ENCODE results near the gene MACROD2. TPM values are rescaled to one million over a fixed set of nuclear protein-coding genes. Genes with fewer than 3 reads are reported as not detected.

Gene MACROD2
- total and polyA plus RNA-seq, 2 experiments from 2014 or later: 2.8 to 4.3 TPM

DNA sequence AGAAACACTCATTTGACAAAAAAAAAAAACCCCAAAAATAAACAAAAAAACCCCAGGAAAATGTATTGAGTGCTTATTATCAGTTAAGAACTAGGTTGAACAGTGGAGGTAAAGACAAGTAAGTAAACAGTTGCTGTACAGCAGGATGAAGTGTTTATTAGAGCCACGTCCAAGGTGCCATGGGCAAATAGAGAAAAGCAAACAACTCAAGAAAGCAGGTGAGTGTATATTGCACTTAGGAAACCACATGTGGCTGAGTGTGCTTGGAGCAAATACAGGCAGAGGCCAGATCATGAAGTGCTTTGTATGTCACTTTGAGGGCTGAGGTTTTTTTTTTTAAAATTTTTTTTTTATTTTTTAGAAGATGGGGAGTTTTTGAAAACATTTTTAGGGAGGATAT is 98.3 kb downstream of the MACROD2 start:
- no peaks in the 10 kb centered on the region for H3K4me1 ChIP-seq (ENCODE audit: insufficient read depth)
- H3K4me1 Mint-ChIP-seq: no peaks in the 10 kb centered on the region
- no peak overlapping the region for H3K4me3 Mint-ChIP-seq
- H3K27ac Mint-ChIP-seq: no peak overlapping the region
- no peaks in the 10 kb centered on the region for H3K27me3 ChIP-seq (ENCODE audit: insufficient read depth)
- H3K27me3 Mint-ChIP-seq (ENCODE audit: insufficient read depth, low read depth, poor library complexity): peaks cover 2% of the 10 kb centered on the region
- no peak overlapping the region for H3K4me2 ChIP-seq
- H3K27ac ChIP-seq (ENCODE audit: low read depth): no peak overlapping the region
- DNase-seq (ENCODE audit: low spot score) (no peak), ATAC-seq (no peak)
- TF ChIP-seq JUNB (IDR thresholded peaks at IDR 0.05; ENCODE audit: unreplicated experiment): no peak
- TF ChIP-seq, protein P1, sequence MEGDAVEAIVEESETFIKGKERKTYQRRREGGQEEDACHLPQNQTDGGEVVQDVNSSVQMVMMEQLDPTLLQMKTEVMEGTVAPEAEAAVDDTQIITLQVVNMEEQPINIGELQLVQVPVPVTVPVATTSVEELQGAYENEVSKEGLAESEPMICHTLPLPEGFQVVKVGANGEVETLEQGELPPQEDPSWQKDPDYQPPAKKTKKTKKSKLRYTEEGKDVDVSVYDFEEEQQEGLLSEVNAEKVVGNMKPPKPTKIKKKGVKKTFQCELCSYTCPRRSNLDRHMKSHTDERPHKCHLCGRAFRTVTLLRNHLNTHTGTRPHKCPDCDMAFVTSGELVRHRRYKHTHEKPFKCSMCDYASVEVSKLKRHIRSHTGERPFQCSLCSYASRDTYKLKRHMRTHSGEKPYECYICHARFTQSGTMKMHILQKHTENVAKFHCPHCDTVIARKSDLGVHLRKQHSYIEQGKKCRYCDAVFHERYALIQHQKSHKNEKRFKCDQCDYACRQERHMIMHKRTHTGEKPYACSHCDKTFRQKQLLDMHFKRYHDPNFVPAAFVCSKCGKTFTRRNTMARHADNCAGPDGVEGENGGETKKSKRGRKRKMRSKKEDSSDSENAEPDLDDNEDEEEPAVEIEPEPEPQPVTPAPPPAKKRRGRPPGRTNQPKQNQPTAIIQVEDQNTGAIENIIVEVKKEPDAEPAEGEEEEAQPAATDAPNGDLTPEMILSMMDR (conservative IDR thresholded peaks at IDR 0.05; ENCODE audit: low read depth in 2 of 2): no peak
- no peak for TF ChIP-seq STAT1 (IDR thresholded peaks at IDR 0.05; ENCODE audit: unreplicated experiment)
- no peak for TF ChIP-seq EZH2 (IDR thresholded peaks at IDR 0.05; ENCODE audit: low read depth, unreplicated experiment)
- TF ChIP-seq ZNF331 (CRISPR knock-in tag; IDR thresholded peaks at IDR 0.05; ENCODE audit: low read depth): no peak
- no peak for TF ChIP-seq EZH2phosphoT487 (IDR thresholded peaks at IDR 0.05; ENCODE audit: unreplicated experiment)
- no peak for TF ChIP-seq ZNF114 (CRISPR knock-in tag; IDR thresholded peaks at IDR 0.05)
- TF ChIP-seq, protein P2, sequence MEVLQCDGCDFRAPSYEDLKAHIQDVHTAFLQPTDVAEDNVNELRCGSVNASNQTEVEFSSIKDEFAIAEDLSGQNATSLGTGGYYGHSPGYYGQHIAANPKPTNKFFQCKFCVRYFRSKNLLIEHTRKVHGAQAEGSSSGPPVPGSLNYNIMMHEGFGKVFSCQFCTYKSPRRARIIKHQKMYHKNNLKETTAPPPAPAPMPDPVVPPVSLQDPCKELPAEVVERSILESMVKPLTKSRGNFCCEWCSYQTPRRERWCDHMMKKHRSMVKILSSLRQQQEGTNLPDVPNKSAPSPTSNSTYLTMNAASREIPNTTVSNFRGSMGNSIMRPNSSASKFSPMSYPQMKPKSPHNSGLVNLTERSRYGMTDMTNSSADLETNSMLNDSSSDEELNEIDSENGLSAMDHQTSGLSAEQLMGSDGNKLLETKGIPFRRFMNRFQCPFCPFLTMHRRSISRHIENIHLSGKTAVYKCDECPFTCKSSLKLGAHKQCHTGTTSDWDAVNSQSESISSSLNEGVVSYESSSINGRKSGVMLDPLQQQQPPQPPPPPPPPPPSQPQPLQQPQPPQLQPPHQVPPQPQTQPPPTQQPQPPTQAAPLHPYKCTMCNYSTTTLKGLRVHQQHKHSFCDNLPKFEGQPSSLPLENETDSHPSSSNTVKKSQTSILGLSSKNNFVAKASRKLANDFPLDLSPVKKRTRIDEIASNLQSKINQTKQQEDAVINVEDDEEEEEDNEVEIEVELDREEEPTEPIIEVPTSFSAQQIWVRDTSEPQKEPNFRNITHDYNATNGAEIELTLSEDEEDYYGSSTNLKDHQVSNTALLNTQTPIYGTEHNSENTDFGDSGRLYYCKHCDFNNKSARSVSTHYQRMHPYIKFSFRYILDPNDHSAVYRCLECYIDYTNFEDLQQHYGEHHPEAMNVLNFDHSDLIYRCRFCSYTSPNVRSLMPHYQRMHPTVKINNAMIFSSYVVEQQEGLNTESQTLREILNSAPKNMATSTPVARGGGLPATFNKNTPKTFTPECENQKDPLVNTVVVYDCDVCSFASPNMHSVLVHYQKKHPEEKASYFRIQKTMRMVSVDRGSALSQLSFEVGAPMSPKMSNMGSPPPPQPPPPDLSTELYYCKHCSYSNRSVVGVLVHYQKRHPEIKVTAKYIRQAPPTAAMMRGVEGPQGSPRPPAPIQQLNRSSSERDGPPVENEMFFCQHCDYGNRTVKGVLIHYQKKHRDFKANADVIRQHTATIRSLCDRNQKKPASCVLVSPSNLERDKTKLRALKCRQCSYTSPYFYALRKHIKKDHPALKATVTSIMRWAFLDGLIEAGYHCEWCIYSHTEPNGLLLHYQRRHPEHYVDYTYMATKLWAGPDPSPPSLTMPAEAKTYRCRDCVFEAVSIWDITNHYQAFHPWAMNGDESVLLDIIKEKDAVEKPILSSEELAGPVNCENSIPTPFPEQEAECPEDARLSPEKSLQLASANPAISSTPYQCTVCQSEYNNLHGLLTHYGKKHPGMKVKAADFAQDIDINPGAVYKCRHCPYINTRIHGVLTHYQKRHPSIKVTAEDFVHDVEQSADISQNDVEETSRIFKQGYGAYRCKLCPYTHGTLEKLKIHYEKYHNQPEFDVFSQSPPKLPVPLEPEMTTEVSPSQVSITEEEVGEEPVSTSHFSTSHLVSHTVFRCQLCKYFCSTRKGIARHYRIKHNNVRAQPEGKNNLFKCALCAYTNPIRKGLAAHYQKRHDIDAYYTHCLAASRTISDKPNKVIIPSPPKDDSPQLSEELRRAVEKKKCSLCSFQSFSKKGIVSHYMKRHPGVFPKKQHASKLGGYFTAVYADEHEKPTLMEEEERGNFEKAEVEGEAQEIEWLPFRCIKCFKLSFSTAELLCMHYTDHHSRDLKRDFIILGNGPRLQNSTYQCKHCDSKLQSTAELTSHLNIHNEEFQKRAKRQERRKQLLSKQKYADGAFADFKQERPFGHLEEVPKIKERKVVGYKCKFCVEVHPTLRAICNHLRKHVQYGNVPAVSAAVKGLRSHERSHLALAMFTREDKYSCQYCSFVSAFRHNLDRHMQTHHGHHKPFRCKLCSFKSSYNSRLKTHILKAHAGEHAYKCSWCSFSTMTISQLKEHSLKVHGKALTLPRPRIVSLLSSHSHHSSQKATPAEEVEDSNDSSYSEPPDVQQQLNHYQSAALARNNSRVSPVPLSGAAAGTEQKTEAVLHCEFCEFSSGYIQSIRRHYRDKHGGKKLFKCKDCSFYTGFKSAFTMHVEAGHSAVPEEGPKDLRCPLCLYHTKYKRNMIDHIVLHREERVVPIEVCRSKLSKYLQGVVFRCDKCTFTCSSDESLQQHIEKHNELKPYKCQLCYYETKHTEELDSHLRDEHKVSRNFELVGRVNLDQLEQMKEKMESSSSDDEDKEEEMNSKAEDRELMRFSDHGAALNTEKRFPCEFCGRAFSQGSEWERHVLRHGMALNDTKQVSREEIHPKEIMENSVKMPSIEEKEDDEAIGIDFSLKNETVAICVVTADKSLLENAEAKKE (CRISPR knock-in tag; IDR thresholded peaks at IDR 0.05): no peak
- TF ChIP-seq, protein P3, sequence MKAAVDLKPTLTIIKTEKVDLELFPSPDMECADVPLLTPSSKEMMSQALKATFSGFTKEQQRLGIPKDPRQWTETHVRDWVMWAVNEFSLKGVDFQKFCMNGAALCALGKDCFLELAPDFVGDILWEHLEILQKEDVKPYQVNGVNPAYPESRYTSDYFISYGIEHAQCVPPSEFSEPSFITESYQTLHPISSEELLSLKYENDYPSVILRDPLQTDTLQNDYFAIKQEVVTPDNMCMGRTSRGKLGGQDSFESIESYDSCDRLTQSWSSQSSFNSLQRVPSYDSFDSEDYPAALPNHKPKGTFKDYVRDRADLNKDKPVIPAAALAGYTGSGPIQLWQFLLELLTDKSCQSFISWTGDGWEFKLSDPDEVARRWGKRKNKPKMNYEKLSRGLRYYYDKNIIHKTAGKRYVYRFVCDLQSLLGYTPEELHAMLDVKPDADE (IDR thresholded peaks at IDR 0.05): no peak
- TF ChIP-seq, protein P4, sequence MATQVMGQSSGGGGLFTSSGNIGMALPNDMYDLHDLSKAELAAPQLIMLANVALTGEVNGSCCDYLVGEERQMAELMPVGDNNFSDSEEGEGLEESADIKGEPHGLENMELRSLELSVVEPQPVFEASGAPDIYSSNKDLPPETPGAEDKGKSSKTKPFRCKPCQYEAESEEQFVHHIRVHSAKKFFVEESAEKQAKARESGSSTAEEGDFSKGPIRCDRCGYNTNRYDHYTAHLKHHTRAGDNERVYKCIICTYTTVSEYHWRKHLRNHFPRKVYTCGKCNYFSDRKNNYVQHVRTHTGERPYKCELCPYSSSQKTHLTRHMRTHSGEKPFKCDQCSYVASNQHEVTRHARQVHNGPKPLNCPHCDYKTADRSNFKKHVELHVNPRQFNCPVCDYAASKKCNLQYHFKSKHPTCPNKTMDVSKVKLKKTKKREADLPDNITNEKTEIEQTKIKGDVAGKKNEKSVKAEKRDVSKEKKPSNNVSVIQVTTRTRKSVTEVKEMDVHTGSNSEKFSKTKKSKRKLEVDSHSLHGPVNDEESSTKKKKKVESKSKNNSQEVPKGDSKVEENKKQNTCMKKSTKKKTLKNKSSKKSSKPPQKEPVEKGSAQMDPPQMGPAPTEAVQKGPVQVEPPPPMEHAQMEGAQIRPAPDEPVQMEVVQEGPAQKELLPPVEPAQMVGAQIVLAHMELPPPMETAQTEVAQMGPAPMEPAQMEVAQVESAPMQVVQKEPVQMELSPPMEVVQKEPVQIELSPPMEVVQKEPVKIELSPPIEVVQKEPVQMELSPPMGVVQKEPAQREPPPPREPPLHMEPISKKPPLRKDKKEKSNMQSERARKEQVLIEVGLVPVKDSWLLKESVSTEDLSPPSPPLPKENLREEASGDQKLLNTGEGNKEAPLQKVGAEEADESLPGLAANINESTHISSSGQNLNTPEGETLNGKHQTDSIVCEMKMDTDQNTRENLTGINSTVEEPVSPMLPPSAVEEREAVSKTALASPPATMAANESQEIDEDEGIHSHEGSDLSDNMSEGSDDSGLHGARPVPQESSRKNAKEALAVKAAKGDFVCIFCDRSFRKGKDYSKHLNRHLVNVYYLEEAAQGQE (IDR thresholded peaks at IDR 0.05; ENCODE audit: unreplicated experiment): no peak
- TF ChIP-seq POLR2AphosphoS5 (IDR thresholded peaks at IDR 0.05; ENCODE audit: low read depth): no peak
- TF ChIP-seq CREB1 (CRISPR knock-in tag; IDR thresholded peaks at IDR 0.05; ENCODE audit: low read depth): no peak
- TF ChIP-seq NANOG (IDR thresholded peaks at IDR 0.05; ENCODE audit: borderline replicate concordance): no peak
- H3K9me3 Mint-ChIP-seq: no peaks in the 10 kb centered on the region
- H2AFZ ChIP-seq: no peak overlapping the region
- H3F3A ChIP-seq (replicated peaks; ENCODE audit: low read depth): no peaks in the 10 kb centered on the region
- H3K79me2 ChIP-seq (replicated peaks; ENCODE audit: insufficient read depth): no peaks in the 10 kb centered on the region
- H3K36me3 ChIP-seq (ENCODE audit: insufficient read depth): no peaks in the 10 kb centered on the region
- no peak overlapping the region for H3K4me3 ChIP-seq
- no peaks in the 10 kb centered on the region for H4K20me1 ChIP-seq (replicated peaks; ENCODE audit: insufficient read depth)
- H3K9me2 ChIP-seq (ENCODE audit: insufficient read depth): no peaks in the 10 kb centered on the region
- H3K36me3 Mint-ChIP-seq (ENCODE audit: low read depth): no peaks in the 10 kb centered on the region

Data from GM23338 (cell line).